KMS-11 (cell line): ENCODE data around the gene CBX6.

Source experiments
- H2AFZ ChIP-seq: fragments of 200-600 bp; sonication (generic); 2 replicates; pipeline ENCODE4 v1.6.1; 2016; ENCODE audit warnings: antibody characterized with exemption, mixed run types, low read depth
- H3K27ac ChIP-seq: fragments of 200-600 bp; sonication (generic); 2 replicates; pipeline ENCODE4 v1.6.1; 2016; ENCODE audit warnings: mild to moderate bottlenecking, mixed run types
- H3K27me3 ChIP-seq: fragments of 200-600 bp; sonication (generic); 2 replicates; pipeline ENCODE4 v1.6.1; 2017; ENCODE audit warnings: mild to moderate bottlenecking, low read depth, mixed run types, moderate library complexity; ENCODE audit not compliant: insufficient read depth
- H3K36me3 ChIP-seq: fragments of 200-600 bp; sonication (generic); 2 replicates; pipeline ENCODE4 v1.6.1; 2017; ENCODE audit warnings: mild to moderate bottlenecking, mixed run types; ENCODE audit not compliant: insufficient read depth
- H3K4me1 ChIP-seq: fragments of 200-600 bp; sonication (generic); 2 replicates; pipeline ENCODE4 v1.6.1; 2016; ENCODE audit warnings: mild to moderate bottlenecking, low read depth, mixed run types; ENCODE audit not compliant: poor library complexity, severe bottlenecking
- H3K4me2 ChIP-seq: fragments of 200-600 bp; sonication (generic); 2 replicates; pipeline ENCODE4 v1.7.0; 2016; ENCODE audit warnings: mild to moderate bottlenecking, mixed run types
- H3K4me3 ChIP-seq: fragments of 200-600 bp; sonication (generic); IDR thresholded peaks from 2 replicates; pipeline ENCODE4 v1.6.1; 2017; ENCODE audit warnings: low read depth, low read length, mixed read lengths; ENCODE audit not compliant: insufficient read depth
- H3K79me2 ChIP-seq: fragments of 200-600 bp; sonication (generic); 2 replicates; pipeline ENCODE4 v1.6.1; 2016; ENCODE audit warnings: low read depth, mixed run types; ENCODE audit not compliant: insufficient read depth
- H3K9ac ChIP-seq: fragments of 200-600 bp; sonication (generic); 2 replicates; pipeline ENCODE4 v1.6.1; 2016; ENCODE audit warnings: mild to moderate bottlenecking, mixed run types
- H4K20me1 ChIP-seq: fragments of 200-600 bp; sonication (generic); 2 replicates; pipeline ENCODE4 v1.6.1; 2016; ENCODE audit warnings: mild to moderate bottlenecking, mixed run types; ENCODE audit not compliant: insufficient read depth
- TF ChIP-seq, protein P1 (sequence below): fragments of 200-600 bp; sonication (generic); conservative IDR thresholded peaks from 2 replicates; pipeline ENCODE4 v1.6.1; 2017; ENCODE audit warnings: low read depth, mild to moderate bottlenecking, antibody characterized with exemption, low read length, moderate library complexity, mixed read lengths

Gene CBX6

DNA sequence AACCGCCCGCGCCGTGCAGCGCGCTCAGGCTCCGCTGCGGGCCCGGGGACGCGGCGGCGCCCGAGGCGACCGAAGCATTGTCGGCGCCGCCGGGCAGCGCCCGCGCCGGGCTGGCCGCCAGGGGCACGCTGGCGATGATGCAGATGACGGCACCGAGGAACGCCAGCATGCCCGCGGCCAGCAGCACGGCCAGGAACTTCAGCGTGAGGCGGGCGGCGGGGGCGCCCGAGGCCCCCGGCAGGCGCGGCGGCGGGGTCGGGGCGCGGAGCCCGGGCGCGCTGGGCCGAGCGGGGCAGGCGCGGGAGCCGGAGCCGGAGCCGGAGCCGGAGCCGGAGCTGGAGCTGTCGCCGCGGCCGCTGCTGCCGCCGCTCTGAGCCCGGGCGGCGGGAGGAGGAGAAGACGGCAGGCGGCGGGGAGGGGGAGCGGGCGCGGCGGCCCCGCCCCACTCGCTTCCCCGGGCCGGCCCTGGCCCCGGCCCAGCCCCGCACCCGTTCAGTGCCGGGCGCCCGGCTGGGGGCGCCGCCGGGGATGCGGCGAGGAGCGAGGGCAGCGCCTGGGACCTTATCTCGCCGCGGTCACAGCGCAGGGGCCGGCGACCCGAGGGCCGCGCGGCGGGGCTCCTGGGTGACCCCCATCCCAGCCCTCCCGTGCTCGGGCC, 28.2 kb downstream of the CBX6 start, which contains the start of gene NPTXR:
Gene NPTXR, minus strand, starts transcription at position 372 of the 658 bp plus-strand sequence.
- Histone ChIP-seq H3K4me1 (peaks cover 3% of the 10 kb centered on the region), H3K4me3 (no peak within 1 kb of the TSS), H3K36me3 (no peaks in the 10 kb centered on the region), H3K27ac (no peak within 1 kb of the TSS), H2AFZ (peak within 1 kb of the TSS; percentile 26; the same call in 1 of the 2 replicates), H3K27me3 (peaks cover 91% of the 10 kb centered on the region), H3K4me2 (peak within 1 kb of the TSS; percentile 21; the same call in 1 of the 2 replicates), H3K79me2 (no peaks in the 10 kb centered on the region), H3K9ac (no peak within 1 kb of the TSS), H4K20me1 (no peaks in the 10 kb centered on the region)
- TF ChIP-seq, protein P1, sequence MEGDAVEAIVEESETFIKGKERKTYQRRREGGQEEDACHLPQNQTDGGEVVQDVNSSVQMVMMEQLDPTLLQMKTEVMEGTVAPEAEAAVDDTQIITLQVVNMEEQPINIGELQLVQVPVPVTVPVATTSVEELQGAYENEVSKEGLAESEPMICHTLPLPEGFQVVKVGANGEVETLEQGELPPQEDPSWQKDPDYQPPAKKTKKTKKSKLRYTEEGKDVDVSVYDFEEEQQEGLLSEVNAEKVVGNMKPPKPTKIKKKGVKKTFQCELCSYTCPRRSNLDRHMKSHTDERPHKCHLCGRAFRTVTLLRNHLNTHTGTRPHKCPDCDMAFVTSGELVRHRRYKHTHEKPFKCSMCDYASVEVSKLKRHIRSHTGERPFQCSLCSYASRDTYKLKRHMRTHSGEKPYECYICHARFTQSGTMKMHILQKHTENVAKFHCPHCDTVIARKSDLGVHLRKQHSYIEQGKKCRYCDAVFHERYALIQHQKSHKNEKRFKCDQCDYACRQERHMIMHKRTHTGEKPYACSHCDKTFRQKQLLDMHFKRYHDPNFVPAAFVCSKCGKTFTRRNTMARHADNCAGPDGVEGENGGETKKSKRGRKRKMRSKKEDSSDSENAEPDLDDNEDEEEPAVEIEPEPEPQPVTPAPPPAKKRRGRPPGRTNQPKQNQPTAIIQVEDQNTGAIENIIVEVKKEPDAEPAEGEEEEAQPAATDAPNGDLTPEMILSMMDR: no peak

DNA sequence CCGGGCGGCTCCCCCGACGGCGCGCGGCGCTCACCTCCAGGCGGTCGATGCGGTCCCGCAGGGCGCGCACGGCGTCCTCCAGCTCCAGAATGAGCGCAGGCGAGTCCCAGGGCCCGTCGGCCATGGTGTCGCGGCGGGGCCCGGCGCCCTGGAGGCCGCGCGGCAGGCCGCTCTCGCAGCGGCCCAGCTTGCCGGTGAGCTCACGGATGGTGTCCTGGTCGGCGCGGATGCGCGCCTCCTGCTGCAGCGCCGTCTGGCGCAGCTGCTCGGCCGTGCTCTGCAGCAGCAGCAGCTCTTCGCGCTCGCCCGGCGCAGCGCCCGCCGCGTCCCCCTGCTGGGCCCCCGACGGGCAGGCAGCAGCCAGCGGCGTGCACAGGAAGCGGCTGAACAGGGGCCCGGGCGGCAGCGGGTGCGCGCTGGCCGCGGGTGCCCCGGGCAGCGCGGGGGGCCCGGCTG, 28.8 kb downstream of the CBX6 start:
- Histone ChIP-seq H2AFZ (no peak overlapping the region), H3K79me2 (no peaks in the 10 kb centered on the region), H3K4me1 (peaks cover 3% of the 10 kb centered on the region), H3K9ac (no peak overlapping the region), H3K27me3 (peaks cover 91% of the 10 kb centered on the region), H4K20me1 (no peaks in the 10 kb centered on the region), H3K4me2 (no peak overlapping the region), H3K4me3 (no peak overlapping the region), H3K27ac (no peak overlapping the region), H3K36me3 (no peaks in the 10 kb centered on the region)
- TF ChIP-seq, protein P1: no peak

DNA sequence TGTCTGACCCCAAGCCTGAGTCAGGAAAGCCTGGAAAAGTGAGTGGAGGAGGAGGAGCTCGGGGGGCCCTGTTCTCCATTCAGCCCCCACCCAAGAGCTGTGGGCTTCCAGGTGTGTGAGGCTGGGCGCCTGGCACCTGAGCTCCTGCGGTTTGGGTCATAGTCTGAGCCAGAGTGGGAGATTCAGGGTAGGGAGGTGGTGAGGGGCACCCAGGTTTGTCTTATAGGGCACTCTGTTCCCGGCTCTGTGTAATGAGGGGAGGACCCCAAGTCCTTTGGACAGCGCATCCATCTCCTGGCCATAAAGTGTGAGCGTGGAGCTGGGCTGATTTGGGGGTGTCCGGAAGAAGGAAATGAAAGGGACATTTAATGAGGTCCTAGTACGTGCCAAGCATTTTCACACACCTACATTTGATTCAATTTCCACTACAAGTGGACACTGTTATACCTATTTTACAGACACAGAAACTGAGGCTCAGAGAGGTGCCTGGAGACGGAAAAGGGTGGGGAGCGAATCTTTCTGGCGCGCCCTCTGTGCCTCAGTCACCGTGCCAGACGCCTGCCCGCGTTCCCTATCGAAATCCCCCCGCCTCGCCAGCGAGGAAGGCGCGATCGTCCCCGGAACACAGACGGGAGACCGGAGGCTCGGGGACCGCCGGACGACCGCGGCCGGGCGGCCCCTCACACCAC, 29.4 kb downstream of the CBX6 start:
- peaks cover 91% of the 10 kb centered on the region for H3K27me3 ChIP-seq
- H3K4me2 ChIP-seq: no peak overlapping the region
- no peak overlapping the region for H3K4me3 ChIP-seq
- H3K9ac ChIP-seq: no peak overlapping the region
- H3K36me3 ChIP-seq: no peaks in the 10 kb centered on the region
- TF ChIP-seq, protein P1: no peak
- no peak overlapping the region for H2AFZ ChIP-seq
- peaks cover 3% of the 10 kb centered on the region for H3K4me1 ChIP-seq
- H3K79me2 ChIP-seq: no peaks in the 10 kb centered on the region
- no peaks in the 10 kb centered on the region for H4K20me1 ChIP-seq
- no peak overlapping the region for H3K27ac ChIP-seq

DNA sequence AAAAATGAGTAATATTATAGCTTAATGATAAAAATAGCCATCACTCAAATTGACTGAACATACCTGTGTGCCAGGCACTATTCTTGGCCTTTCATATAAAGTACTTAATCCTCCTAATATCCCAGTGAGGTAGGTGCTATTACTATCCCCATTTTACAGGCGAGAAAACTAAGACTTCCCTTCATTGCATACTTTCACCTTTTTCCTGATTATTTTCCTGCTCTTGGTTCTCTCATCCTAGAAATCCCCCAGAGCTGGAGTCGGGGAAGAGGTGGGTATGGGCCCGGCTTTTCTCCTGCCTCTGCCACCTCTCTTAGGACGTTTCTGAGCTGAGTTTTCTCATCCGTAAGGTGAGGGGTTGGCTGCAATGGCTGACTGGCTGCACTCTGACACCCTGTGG, 30.4 kb downstream of the CBX6 start:
- Histone ChIP-seq H3K27ac (no peak overlapping the region), H3K27me3 (peaks cover 90% of the 10 kb centered on the region), H3K9ac (no peak overlapping the region)

More for the DNA sequence above, 30.4 kb downstream of the CBX6 start:
- H3K4me3 ChIP-seq: no peak overlapping the region
- no peak overlapping the region for H2AFZ ChIP-seq
- H4K20me1 ChIP-seq: no peaks in the 10 kb centered on the region
- TF ChIP-seq, protein P1: no peak
- no peak overlapping the region for H3K4me2 ChIP-seq
- peaks cover 3% of the 10 kb centered on the region for H3K4me1 ChIP-seq
- H3K79me2 ChIP-seq: no peaks in the 10 kb centered on the region
- no peaks in the 10 kb centered on the region for H3K36me3 ChIP-seq
